K562 (cell line): ENCODE measurements around the gene ELF5. TPM values are rescaled to one million over a fixed set of nuclear protein-coding genes. Genes with fewer than 3 reads are reported as not detected.

Experiments used
- ATAC-seq: fragments of 200-7000 bp; cut with Tn5 transposase; 3 replicates; pipeline ENCODE4 v1.9.1; 2020; ENCODE audit warnings: moderate library complexity
- BruUV-seq: library from RNA; stranded (reverse); fragments of 400-500 nt; replicated peaks from 2 replicates; lab custom pipeline; 2021; lab: Mats Ljungman, UMichigan
- CTCF ChIA-PET: fragments of 300-600 bp; formaldehyde crosslinking; extraction: SDS; loops from one replicate; lab custom pipeline; 2021; ENCODE audit warnings: low intra/inter-chr PET ratio; lab: Yijun Ruan, JAX
- POLR2A ChIA-PET: fragments of 300-600, 350-650 bp; sonication (Branson Sonifier 250); formaldehyde crosslinking; extraction: SDS; loops from one replicate; lab custom pipeline; 2021; ENCODE audit warnings: antibody characterized with exemption, inconsistent platforms; lab: Yijun Ruan, JAX
- DNase-seq, 4 experiments: peaks; one replicate each; pipeline versions ENCODE4 v3.0.0 to v3.0.0-alpha.2; 2011 to 2018; ENCODE audit warnings: low spot score in 3 of 4, mixed read lengths in 3 of 4; ENCODE audit errors: extremely low read depth in 1 of 4
- FAIRE-seq: peaks from 2 replicates; lab custom pipeline; 2011; peaks lifted over from hg19 to GRCh38; lab: Jason Lieb, UNC
- H2AFZ ChIP-seq: 2 replicates; pipeline ENCODE4 v1.6.0; 2011; ENCODE audit warnings: low read depth, low read length, control low read depth, inconsistent platforms
- H3K27ac ChIP-seq: fragments of 200-600 bp; 3 replicates; pipeline ENCODE4 v1.8.0; 2011; ENCODE audit warnings: low read depth, mild to moderate bottlenecking, control low read depth, inconsistent platforms, low read length, moderate library complexity, mixed read lengths; ENCODE audit errors: extremely low read depth
- H3K27me3 ChIP-seq, 2 experiments: fragments of 300-600 bp in 1 of 2; 2 replicates in 1 of 2; 3 replicates in 1 of 2; pipeline versions ENCODE4 v1.6.0 to v1.8.0; 2011; ENCODE audit warnings: inconsistent platforms in 2 of 2, low read length in 2 of 2, mild to moderate bottlenecking in 1 of 2, mixed read lengths in 1 of 2, moderate library complexity in 1 of 2; ENCODE audit not compliant: control insufficient read depth in 2 of 2, insufficient read depth in 2 of 2
- H3K36me3 ChIP-seq: fragments of 300-600 bp; 3 replicates; pipeline ENCODE4 v1.8.0; 2011; ENCODE audit warnings: mild to moderate bottlenecking, low read length, inconsistent platforms; ENCODE audit not compliant: control insufficient read depth, insufficient read depth
- H3K4me1 ChIP-seq, 2 experiments: fragments of 200-600 bp in 1 of 2; replicated peaks in 1 of 2; 2 replicates in 1 of 2; 3 replicates in 1 of 2; pipeline versions ENCODE4 v1.5.1 to v1.8.0; 2011; ENCODE audit warnings: inconsistent platforms in 2 of 2, low read length in 2 of 2, mild to moderate bottlenecking in 1 of 2, mixed read lengths in 1 of 2, moderate library complexity in 1 of 2; ENCODE audit not compliant: control insufficient read depth in 2 of 2, insufficient read depth in 2 of 2
- H3K4me2 ChIP-seq: 2 replicates; pipeline ENCODE4 v1.6.1; 2011; ENCODE audit warnings: low read length, control low read depth, inconsistent platforms, mixed read lengths; ENCODE audit not compliant: insufficient read depth
- H3K4me3 ChIP-seq: fragments of 200-600 bp; sonication (generic), shearing (Covaris generic); 2 replicates; pipeline ENCODE4 v1.5.1; 2016; ENCODE audit warnings: control low read depth, inconsistent platforms
- H3K79me2 ChIP-seq: fragments of 200-600 bp; 3 replicates; pipeline ENCODE4 v1.8.0; 2011; ENCODE audit warnings: low read length, inconsistent platforms; ENCODE audit not compliant: control insufficient read depth, insufficient read depth
- H3K9ac ChIP-seq, 2 experiments: 2 replicates each; pipeline versions ENCODE4 v1.6.0 to v1.6.1; 2011; ENCODE audit warnings: low read depth in 2 of 2, low read length in 2 of 2, control low read depth in 1 of 2, inconsistent platforms in 1 of 2, mild to moderate bottlenecking in 1 of 2, mixed read lengths in 1 of 2; ENCODE audit not compliant: insufficient read depth in 1 of 2
- H3K9me1 ChIP-seq: one replicate; pipeline ENCODE4 v1.6.0; 2011; ENCODE audit warnings: inconsistent platforms, mild to moderate bottlenecking, low read length, moderate library complexity; ENCODE audit not compliant: control insufficient read depth, insufficient read depth
- H3K9me3 ChIP-seq: replicated peaks from 2 replicates; pipeline ENCODE4 v1.5.1; 2011; ENCODE audit warnings: low read depth, low read length, inconsistent platforms; ENCODE audit not compliant: control insufficient read depth, insufficient read depth
- H4K20me1 ChIP-seq: replicated peaks from 2 replicates; pipeline ENCODE4 v1.6.1; 2011; ENCODE audit warnings: low read length, inconsistent platforms, mixed read lengths; ENCODE audit not compliant: control insufficient read depth, insufficient read depth
- BCOR ChIP-seq: fragments of 450-650 bp; IDR thresholded peaks from 2 replicates; pipeline ENCODE4 v1.6.1; 2016
- KAT7 ChIP-seq: sonication (generic); formaldehyde crosslinking; IDR thresholded peaks from 2 replicates; pipeline ENCODE4 v1.8.0; 2022; ENCODE audit warnings: missing genetic modification reagents, mild to moderate bottlenecking, borderline replicate concordance
- TCF3 ChIP-seq: sonication (generic); formaldehyde crosslinking; IDR thresholded peaks from 2 replicates; pipeline ENCODE4 v1.4.0; 2020; ENCODE audit warnings: mild to moderate bottlenecking, missing genetic modification reagents
- ZFP91 ChIP-seq: sonication (generic); formaldehyde crosslinking; IDR thresholded peaks from 2 replicates; pipeline ENCODE4 v1.8.0; 2022; ENCODE audit warnings: mild to moderate bottlenecking, missing genetic modification reagents
- WGBS: fragments of 100-300 bp; shearing (Covaris generic); methylation state at CpG from one replicate; pipeline ENCODE4 v1.1.6; 2016; ENCODE audit warnings: low coverage, mixed read lengths; ENCODE audit not compliant: insufficient coverage; ENCODE audit errors: missing lambda C conversion rate; 5-methylcytosine and 5-hydroxymethylcytosine counted together
- in situ Hi-C: fragments of 300-500 bp; cut with MboI; formaldehyde crosslinking; loops from 4 replicates; pipeline ENCODE4 v1.15.0; 2018; ENCODE audit warnings: inconsistent platforms, mixed read lengths
- intact Hi-C: fragments of 100-400 bp; cut with micrococcal nuclease; formaldehyde crosslinking; loops from 2 replicates; pipeline ENCODE4 v1.14.2; 2022
- polyA plus RNA-seq, 8 experiments: library from polyadenylated mRNA; depleted of rRNA in 4 of 8; stranded (reverse) in 5 of 8; unstranded in 3 of 8; fragments of >200 nt; fragmentation: Nextera tagmentation in 2 of 8; fragmentation: Illumina TruSeq in 1 of 8; extraction: Ambion mirVana in 2 of 8; extraction: Trizol in 1 of 8; gene quantifications; 2 replicates each; pipeline versions ENCODE4 v1.2.1 to v1.2.3, GENCODE V29; 2011 to 2014; ENCODE audit warnings: inconsistent platforms in 1 of 8, missing spikeins in 1 of 8
- total RNA-seq, 7 experiments: library from RNA; depleted of rRNA in 6 of 7; stranded (reverse); fragments of >200 nt in 6 of 7; fragmentation: Illumina TruSeq in 2 of 7; extraction: Trizol in 2 of 7; gene quantifications; 2 replicates each; pipeline versions ENCODE4 v1.2.1 to v1.2.3, GENCODE V29; 2011 to 2021; ENCODE audit warnings: low replicate concordance in 1 of 7
- TF ChIP-seq, protein P1 (sequence below): fragments of 200-800 bp; sonication (Bioruptor generic); IDR thresholded peaks from 2 replicates; pipeline ENCODE4 v1.6.1; 2017; ENCODE audit warnings: missing genetic modification characterization, missing compliant biosample characterization

The ELF5 gene
- total and polyA plus RNA-seq, 9 of the 15 experiments (the other 6 are each of a cell fraction or from before 2014, with no cell fraction given) = not detected

GRCh38 chr11:34530545-34531234 lies 17.1 kb upstream of the ELF5 start:
- no TSS peak for BruUV-seq
- H3K27me3 ChIP-seq = peaks cover 15 to 30% of the 10 kb centered on the region in 2 experiments

More at GRCh38 chr11:34530545-34531234, 17.1 kb upstream of the ELF5 start:
- 0% methylated on average over 3 of the region's 3 CpGs for WGBS
- ATAC-seq = no peak
- TF ChIP-seq TCF3 (CRISPR knock-in tag) = no peak
- TF ChIP-seq, protein P1, sequence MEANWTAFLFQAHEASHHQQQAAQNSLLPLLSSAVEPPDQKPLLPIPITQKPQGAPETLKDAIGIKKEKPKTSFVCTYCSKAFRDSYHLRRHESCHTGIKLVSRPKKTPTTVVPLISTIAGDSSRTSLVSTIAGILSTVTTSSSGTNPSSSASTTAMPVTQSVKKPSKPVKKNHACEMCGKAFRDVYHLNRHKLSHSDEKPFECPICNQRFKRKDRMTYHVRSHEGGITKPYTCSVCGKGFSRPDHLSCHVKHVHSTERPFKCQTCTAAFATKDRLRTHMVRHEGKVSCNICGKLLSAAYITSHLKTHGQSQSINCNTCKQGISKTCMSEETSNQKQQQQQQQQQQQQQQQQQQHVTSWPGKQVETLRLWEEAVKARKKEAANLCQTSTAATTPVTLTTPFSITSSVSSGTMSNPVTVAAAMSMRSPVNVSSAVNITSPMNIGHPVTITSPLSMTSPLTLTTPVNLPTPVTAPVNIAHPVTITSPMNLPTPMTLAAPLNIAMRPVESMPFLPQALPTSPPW (CRISPR knock-in tag) = no peak
- TF ChIP-seq KAT7 (CRISPR knock-in tag) = no peak
- no peak for TF ChIP-seq ZFP91 (CRISPR knock-in tag)
- no peak for TF ChIP-seq BCOR
- DNase-seq = no peak
- ChIA-PET POLR2A (interaction anchor here (0.7 kb wide), 1 partner anchor 18 kb away, joined by 3 read pairs; no protein-coding TSS in a partner anchor), CTCF (no interaction called here)
- Histone ChIP-seq H3K79me2 (no peaks in the 10 kb centered on the region), H3K4me3 (no peak overlapping the region), H3K4me2 (no peak overlapping the region), H3K27ac (no peak overlapping the region), H3K4me1 (no peaks in the 10 kb centered on the region; a peak in 1 of 5 replicates), H3K9me3 (no peaks in the 10 kb centered on the region), H3K9me1 (no peaks in the 10 kb centered on the region), H3K9ac (no peak overlapping the region), H3K36me3 (no peaks in the 10 kb centered on the region), H4K20me1 (no peaks in the 10 kb centered on the region), H2AFZ (no peak overlapping the region)
- FAIRE-seq = no peak
- intact Hi-C loops = no loop called here
- in situ Hi-C loops = no loop called here
